GM18526 (cell line): ENCODE measurements around the gene SMPDL3A.

Experiments used
- POLR2A ChIP-seq: IDR thresholded peaks from 3 replicates; pipeline ENCODE4 v1.6.1; 2011; ENCODE audit not compliant: insufficient read length; ENCODE audit errors: extremely low read depth

Gene SMPDL3A

GRCh38 chr6:122772724-122773415, 16.2 kb upstream of the SMPDL3A start:
- no peak for TF ChIP-seq POLR2A

- no peak for TF ChIP-seq POLR2A
Observed at GRCh38 chr6:122775975-122776374, 13.1 kb upstream of the SMPDL3A start.

- no peak for TF ChIP-seq POLR2A
Observed at GRCh38 chr6:122778302-122778701, 10.8 kb upstream of the SMPDL3A start.

- TF ChIP-seq POLR2A = no peak
Observed at GRCh38 chr6:122778985-122779661, 9.9 kb upstream of the SMPDL3A start.

- TF ChIP-seq POLR2A = no peak
Observed at GRCh38 chr6:122779667-122780066, 9.4 kb upstream of the SMPDL3A start, which contains the start of gene FABP7. Gene FABP7 (plus strand): TSS chr6:122779716. CDS start chr6:122779795, 79 bp downstream.

GRCh38 chr6:122780114-122780513, 8.9 kb upstream of the SMPDL3A start:
- TF ChIP-seq POLR2A = no peak

GRCh38 chr6:122781716-122782115, 7.3 kb upstream of the SMPDL3A start:
- TF ChIP-seq POLR2A = no peak

- no peak for TF ChIP-seq POLR2A
Observed at GRCh38 chr6:122783401-122783800, 5.7 kb upstream of the SMPDL3A start.

- no peak for TF ChIP-seq POLR2A
Observed at GRCh38 chr6:122785891-122786290, 3.2 kb upstream of the SMPDL3A start.

GRCh38 chr6:122787721-122788120, 1.3 kb upstream of the SMPDL3A start:
- TF ChIP-seq POLR2A = no peak

- no peak for TF ChIP-seq POLR2A
Observed at GRCh38 chr6:122788208-122788607, 850 bp upstream of the SMPDL3A start.

GRCh38 chr6:122788663-122789181, 336 bp upstream of the SMPDL3A start:
- TF ChIP-seq POLR2A = no peak

- TF ChIP-seq POLR2A = no peak
Observed at GRCh38 chr6:122790028-122790422, 967 bp downstream of the SMPDL3A start.

- no peak for TF ChIP-seq POLR2A
Observed at GRCh38 chr6:122790423-122791309, 1.6 kb downstream of the SMPDL3A start.

- TF ChIP-seq POLR2A = no peak
Observed at GRCh38 chr6:122791310-122791679, 2.2 kb downstream of the SMPDL3A start.
